ENCODE measurements around the gene ABCA8. TPM values are rescaled to one million over a fixed set of nuclear protein-coding genes. Genes with fewer than 3 reads are reported as not detected.

ABCA8 gene
- total and polyA plus RNA-seq, 7 experiments from 2014 or later = not detected

Other genes with a start within 250 kb of the ABCA8 start
- under 1 TPM; 0.05 to 0.34 (median 0.29) TPM for gene ABCA9, start 105.5 kb upstream of the ABCA8 start, total RNA-seq
- gene ABCA9, start 105.5 kb upstream of the ABCA8 start, polyA plus RNA-seq = not detected
- 1 to 10 TPM in 2 of 5 experiments, under 1 TPM in 3; 0.24 to 1.1 (median 0.93) TPM for gene ABCA6, start 186.5 kb upstream of the ABCA8 start, total RNA-seq
- not detected for gene ABCA6, start 186.5 kb upstream of the ABCA8 start, polyA plus RNA-seq